Measurements from ENCODE around the gene AFP.

AFP gene

DNA sequence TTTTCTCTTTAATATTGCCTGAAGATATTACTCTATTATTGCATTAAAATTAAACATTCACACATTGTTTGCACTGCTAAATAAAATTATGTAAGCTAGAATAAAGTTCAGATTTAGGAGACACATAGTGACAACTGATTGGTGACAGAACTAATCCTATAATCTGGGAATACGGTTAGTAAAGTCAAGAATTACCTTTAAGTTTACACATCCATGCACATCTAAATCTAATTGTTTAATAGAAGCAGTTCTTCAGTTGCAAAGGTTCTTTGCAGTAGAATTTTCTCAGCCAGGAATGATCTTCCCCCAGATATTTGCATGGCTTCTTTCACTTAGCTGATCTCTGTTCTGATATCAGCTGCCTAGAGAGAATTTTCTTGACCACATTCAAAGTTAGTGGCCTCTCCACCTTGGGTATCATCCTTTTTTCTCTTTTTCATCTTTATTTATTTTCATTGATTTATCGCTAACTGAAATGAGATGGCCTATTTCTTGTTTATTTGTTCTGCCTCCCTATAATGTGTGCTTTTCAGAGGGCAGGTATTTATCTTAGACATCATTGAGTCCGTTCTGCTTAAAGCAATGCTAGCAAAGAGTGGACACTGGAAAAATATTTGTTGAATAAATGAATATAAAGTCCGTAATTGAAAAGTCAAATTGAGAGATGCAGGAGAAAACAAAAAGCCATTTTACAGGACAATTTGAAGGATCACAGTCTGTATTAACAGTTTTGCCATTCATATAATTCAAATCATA lies 12.6 kb downstream of the AFP start:
- no peaks in the 10 kb centered on the region for H3K79me2 ChIP-seq (ENCODE audit: insufficient read depth, low read length)
- H4K20me1 ChIP-seq (ENCODE audit: low read depth, low read length) = no peaks in the 10 kb centered on the region
- TF ChIP-seq EZH2phosphoT487 (conservative IDR thresholded peaks at IDR 0.05; ENCODE audit: low read length) = no peak
- TF ChIP-seq, protein P1, sequence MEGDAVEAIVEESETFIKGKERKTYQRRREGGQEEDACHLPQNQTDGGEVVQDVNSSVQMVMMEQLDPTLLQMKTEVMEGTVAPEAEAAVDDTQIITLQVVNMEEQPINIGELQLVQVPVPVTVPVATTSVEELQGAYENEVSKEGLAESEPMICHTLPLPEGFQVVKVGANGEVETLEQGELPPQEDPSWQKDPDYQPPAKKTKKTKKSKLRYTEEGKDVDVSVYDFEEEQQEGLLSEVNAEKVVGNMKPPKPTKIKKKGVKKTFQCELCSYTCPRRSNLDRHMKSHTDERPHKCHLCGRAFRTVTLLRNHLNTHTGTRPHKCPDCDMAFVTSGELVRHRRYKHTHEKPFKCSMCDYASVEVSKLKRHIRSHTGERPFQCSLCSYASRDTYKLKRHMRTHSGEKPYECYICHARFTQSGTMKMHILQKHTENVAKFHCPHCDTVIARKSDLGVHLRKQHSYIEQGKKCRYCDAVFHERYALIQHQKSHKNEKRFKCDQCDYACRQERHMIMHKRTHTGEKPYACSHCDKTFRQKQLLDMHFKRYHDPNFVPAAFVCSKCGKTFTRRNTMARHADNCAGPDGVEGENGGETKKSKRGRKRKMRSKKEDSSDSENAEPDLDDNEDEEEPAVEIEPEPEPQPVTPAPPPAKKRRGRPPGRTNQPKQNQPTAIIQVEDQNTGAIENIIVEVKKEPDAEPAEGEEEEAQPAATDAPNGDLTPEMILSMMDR (IDR thresholded peaks at IDR 0.05; ENCODE audit: insufficient read depth, low read length, poor library complexity, severe bottlenecking) = no peak
- no peak overlapping the region for H2AFZ ChIP-seq (ENCODE audit: low read depth, low read length, severe bottlenecking)
- no peaks in the 10 kb centered on the region for H3K36me3 ChIP-seq (ENCODE audit: low read length)
- no peaks in the 10 kb centered on the region for H3K9me3 ChIP-seq (ENCODE audit: insufficient read depth, low read length)
- H3K4me2 ChIP-seq (ENCODE audit: low read depth, low read length, poor library complexity, severe bottlenecking) = no peak overlapping the region
- H3K27me3 ChIP-seq (ENCODE audit: low read length) = no peaks in the 10 kb centered on the region
- H3F3A ChIP-seq (ENCODE audit: insufficient read depth) = no peaks in the 10 kb centered on the region
- H3K9me2 ChIP-seq (replicated peaks; ENCODE audit: insufficient read depth, low read length) = no peaks in the 10 kb centered on the region
- no peak overlapping the region for H3K27ac ChIP-seq (ENCODE audit: low read depth, low read length)
- no peak overlapping the region for H3K4me3 ChIP-seq (ENCODE audit: insufficient read depth, low read length, poor library complexity, severe bottlenecking)
- no peak overlapping the region for H3K9ac ChIP-seq (ENCODE audit: low read length)

DNA sequence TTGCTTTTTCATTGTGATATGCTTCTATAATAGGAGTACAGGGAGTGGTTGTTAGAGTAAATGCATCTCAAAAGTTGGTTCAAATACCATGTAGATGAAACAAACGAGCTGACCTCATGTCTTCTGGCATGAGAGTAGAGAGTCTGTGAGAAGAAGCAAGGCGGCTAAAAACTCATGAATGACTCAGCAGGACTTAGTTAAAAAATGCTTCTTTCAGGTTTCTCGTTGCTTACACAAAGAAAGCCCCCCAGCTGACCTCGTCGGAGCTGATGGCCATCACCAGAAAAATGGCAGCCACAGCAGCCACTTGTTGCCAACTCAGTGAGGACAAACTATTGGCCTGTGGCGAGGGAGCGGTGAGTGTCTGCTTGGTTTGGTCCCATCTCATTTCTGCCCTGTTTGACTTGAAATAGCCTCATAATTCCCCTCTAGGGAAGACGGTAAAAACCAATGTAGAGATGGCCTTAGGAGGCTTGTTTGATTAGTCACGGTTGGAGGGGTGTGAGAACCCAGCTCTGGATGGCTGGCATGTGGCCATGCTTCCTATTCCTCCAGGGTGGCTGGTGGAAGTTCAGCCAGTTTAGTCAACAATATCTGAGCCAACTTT lies 14.5 kb downstream of the AFP start:
- H3K36me3 ChIP-seq (ENCODE audit: low read length) = no peaks in the 10 kb centered on the region
- H3K4me3 ChIP-seq (ENCODE audit: insufficient read depth, low read length, poor library complexity, severe bottlenecking) = no peak overlapping the region
- no peaks in the 10 kb centered on the region for H4K20me1 ChIP-seq (ENCODE audit: low read depth, low read length)
- H3K9me2 ChIP-seq (replicated peaks; ENCODE audit: insufficient read depth, low read length) = no peaks in the 10 kb centered on the region
- H3K79me2 ChIP-seq (ENCODE audit: insufficient read depth, low read length) = no peaks in the 10 kb centered on the region
- no peak overlapping the region for H2AFZ ChIP-seq (ENCODE audit: low read depth, low read length, severe bottlenecking)
- H3K4me2 ChIP-seq (ENCODE audit: low read depth, low read length, poor library complexity, severe bottlenecking) = no peak overlapping the region
- H3K9me3 ChIP-seq (ENCODE audit: insufficient read depth, low read length) = no peaks in the 10 kb centered on the region
- no peaks in the 10 kb centered on the region for H3F3A ChIP-seq (ENCODE audit: insufficient read depth)
- no peak overlapping the region for H3K9ac ChIP-seq (ENCODE audit: low read length)
- H3K27ac ChIP-seq (ENCODE audit: low read depth, low read length) = no peak overlapping the region
- no peak for TF ChIP-seq EZH2phosphoT487 (conservative IDR thresholded peaks at IDR 0.05; ENCODE audit: low read length)
- TF ChIP-seq, protein P1 (IDR thresholded peaks at IDR 0.05; ENCODE audit: insufficient read depth, low read length, poor library complexity, severe bottlenecking) = no peak
- no peaks in the 10 kb centered on the region for H3K27me3 ChIP-seq (ENCODE audit: low read length)

DNA sequence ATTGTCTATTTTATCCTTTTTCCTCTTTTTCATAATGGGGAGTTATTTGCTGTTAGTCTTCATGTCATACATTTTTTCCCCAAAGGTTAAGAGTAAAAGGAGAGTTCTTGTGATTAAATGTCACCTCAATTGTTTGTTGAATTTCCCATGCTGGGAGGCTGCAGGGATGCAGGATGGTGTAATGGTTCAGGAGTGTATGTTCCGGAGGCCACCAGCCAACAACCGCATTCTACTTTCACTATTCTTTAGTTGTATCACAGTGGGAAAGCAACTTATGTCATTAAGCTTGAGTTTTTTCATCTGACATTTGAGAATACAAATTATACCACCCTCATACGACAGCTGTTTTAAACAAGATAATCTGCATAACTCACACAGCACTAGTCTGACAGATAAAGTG lies 15.4 kb downstream of the AFP start:
- H3K9me2 ChIP-seq (replicated peaks; ENCODE audit: insufficient read depth, low read length) = no peaks in the 10 kb centered on the region
- H3F3A ChIP-seq (ENCODE audit: insufficient read depth) = no peaks in the 10 kb centered on the region
- no peak overlapping the region for H3K27ac ChIP-seq (ENCODE audit: low read depth, low read length)
- H3K9me3 ChIP-seq (ENCODE audit: insufficient read depth, low read length) = no peaks in the 10 kb centered on the region
- H3K27me3 ChIP-seq (ENCODE audit: low read length) = no peaks in the 10 kb centered on the region
- no peak overlapping the region for H3K4me3 ChIP-seq (ENCODE audit: insufficient read depth, low read length, poor library complexity, severe bottlenecking)
- H3K79me2 ChIP-seq (ENCODE audit: insufficient read depth, low read length) = no peaks in the 10 kb centered on the region
- H4K20me1 ChIP-seq (ENCODE audit: low read depth, low read length) = no peaks in the 10 kb centered on the region
- no peak overlapping the region for H2AFZ ChIP-seq (ENCODE audit: low read depth, low read length, severe bottlenecking)
- no peaks in the 10 kb centered on the region for H3K36me3 ChIP-seq (ENCODE audit: low read length)
- no peak for TF ChIP-seq EZH2phosphoT487 (conservative IDR thresholded peaks at IDR 0.05; ENCODE audit: low read length)
- TF ChIP-seq, protein P1 (IDR thresholded peaks at IDR 0.05; ENCODE audit: insufficient read depth, low read length, poor library complexity, severe bottlenecking) = no peak
- H3K9ac ChIP-seq (ENCODE audit: low read length) = no peak overlapping the region
- no peak overlapping the region for H3K4me2 ChIP-seq (ENCODE audit: low read depth, low read length, poor library complexity, severe bottlenecking)
